Stimulated activated CD8-positive, alpha-beta memory T cell treated with anti-CD3 and anti-CD28 coated beads, Interleukin-12 subunit alpha, Interleukin-12 subunit beta, amount 100 ng/mL, for 24 hours (primary cell): ENCODE data around the gene ZBTB32.

Source experiments
- DNase-seq: peaks from one replicate; pipeline ENCODE4 v3.0.0-alpha.2; 2020; ENCODE audit errors: extremely low read depth

ZBTB32 gene

DNA sequence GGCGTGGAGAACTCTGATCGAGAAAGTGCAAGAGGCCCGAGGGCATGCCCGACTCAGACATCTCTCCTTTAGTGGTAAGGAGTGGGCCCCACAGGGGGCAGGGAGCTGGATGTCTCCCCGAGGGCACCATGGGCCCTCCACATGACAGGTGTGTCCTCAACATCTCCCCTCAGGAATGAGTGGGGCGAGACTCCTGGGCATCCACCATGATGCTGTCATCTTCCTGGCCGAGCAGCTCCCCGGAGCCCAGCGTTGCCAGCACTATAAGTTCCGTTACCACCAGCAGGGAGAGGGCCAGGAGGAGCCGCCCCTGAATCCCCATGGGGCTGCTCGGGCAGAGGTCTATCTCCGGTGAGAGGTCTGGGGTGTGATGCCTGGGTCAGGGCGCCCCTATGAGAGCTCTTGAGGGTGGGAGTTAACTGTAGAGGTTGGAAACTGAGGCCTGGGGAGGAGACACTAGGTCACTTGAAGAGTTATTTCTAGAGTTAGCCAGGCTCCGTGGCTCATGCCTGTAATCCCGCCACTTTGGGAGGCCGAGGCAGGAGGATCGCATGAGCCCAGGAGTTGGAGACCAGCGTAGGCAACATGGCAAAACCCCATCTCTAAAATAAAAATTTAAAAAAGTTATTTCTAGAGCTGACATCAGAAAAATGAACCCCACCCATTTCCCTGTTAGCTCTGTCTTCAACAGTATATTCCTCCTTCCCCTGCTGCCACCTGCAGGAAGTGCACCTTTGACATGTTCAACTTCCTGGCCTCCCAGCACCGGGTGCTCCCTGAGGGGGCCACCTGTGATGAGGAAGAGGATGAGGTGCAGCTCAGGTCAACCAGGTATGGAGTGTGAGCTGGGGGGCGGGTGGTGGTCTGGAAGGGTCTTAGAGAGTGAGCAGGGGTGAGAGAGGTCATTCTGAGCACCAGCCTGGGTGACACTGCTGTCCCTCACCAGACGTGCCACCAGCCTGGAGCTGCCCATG is 32.8 kb downstream of the ZBTB32 start:
- DNase-seq: no peak

DNA sequence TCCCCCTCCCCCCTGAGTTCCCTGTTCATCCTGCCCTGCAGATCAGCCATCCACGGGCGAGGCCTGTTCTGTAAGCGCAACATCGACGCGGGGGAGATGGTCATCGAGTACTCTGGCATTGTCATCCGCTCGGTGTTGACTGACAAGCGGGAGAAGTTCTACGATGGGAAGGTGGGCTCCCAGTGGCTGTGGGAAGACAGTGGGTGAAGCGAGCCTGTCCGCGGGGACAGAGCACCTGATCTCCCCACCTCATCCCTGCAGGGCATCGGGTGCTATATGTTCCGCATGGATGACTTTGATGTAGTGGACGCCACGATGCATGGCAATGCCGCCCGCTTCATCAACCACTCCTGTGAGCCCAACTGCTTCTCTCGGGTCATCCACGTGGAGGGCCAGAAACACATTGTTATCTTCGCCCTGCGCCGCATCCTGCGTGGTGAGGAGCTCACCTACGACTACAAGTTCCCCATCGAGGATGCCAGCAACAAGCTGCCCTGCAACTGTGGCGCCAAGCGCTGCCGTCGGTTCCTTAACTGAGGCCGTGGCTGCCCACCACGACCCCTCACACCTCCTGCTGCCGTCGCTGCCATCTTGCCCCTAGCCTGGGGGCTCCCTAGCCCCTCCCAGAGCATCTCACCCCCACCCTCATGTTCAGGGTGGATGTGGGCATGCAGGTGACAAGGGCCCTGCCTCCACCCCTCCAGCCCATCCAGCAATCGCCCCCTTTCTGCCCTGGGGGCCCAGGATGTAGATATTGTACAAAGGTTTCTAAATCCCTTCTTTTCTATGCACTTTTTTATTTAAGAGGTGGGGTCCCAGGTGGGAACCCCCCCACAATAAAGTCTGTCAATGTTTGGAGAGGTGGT is 33.9 kb downstream of the ZBTB32 start:
- no peak for DNase-seq

DNA sequence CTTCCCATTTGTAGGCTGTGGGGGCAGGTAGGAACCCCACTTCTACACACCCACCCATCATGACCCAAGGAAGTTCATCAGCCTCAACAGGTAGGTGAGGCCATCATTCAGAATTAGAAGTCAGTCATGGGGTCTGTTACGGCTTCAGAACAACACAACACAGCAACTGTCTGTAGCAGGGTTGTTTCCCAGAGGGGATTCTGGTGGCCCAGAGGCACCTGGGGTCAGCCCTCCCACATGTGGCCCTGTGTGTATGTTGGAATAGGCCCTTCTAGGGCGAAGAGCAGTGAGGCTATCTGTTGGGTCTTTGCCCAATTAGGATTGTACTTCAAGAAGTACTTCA is 34.5 kb downstream of the ZBTB32 start:
- DNase-seq: no peak

- no peak for DNase-seq
Observed at GRCh38 chr19:35739275-35740107, 35.1 kb downstream of the ZBTB32 start.

DNA sequence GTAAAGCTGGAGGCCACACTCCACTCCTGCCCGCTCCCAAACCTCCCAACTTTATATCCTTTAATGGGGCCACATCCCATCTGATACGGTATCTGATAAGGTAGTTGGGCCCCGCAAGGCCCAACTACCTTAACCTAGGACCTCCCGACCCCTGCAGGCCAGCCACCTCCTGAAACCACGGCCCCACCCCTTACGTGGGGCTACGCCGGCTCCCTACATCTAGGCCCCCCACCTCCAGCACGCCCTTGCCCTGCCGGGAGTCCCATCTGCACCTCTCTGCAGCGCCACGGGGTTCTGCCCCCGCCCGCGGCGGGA is 35.7 kb downstream of the ZBTB32 start:
- DNase-seq: no peak

- DNase-seq: peak; percentile 92
Observed at GRCh38 chr19:35740423-35741202, 36.3 kb downstream of the ZBTB32 start.

DNA sequence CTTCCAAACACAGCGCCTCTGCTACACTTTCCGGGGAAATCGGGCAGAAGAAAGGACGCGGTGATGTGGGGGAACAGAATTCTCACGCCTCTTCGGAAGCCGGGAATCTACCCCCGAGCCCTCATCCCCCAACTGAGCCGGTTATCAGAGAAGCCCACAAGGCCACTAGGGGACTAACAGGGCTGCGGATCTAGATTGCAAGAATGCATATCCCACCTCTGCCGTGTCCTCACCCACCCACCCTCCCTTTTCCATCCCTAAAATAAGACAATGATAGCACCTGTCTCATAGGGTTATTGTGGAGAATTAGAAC is 36.8 kb downstream of the ZBTB32 start:
- no peak for DNase-seq

- DNase-seq: peak; percentile 50
Observed at GRCh38 chr19:35742121-35742724, 37.9 kb downstream of the ZBTB32 start, which contains the start of gene IGFLR1. IGFLR1 (minus strand) TSS chr19:35742452; CDS start chr19:35741180, 1,272 bp downstream.

DNA sequence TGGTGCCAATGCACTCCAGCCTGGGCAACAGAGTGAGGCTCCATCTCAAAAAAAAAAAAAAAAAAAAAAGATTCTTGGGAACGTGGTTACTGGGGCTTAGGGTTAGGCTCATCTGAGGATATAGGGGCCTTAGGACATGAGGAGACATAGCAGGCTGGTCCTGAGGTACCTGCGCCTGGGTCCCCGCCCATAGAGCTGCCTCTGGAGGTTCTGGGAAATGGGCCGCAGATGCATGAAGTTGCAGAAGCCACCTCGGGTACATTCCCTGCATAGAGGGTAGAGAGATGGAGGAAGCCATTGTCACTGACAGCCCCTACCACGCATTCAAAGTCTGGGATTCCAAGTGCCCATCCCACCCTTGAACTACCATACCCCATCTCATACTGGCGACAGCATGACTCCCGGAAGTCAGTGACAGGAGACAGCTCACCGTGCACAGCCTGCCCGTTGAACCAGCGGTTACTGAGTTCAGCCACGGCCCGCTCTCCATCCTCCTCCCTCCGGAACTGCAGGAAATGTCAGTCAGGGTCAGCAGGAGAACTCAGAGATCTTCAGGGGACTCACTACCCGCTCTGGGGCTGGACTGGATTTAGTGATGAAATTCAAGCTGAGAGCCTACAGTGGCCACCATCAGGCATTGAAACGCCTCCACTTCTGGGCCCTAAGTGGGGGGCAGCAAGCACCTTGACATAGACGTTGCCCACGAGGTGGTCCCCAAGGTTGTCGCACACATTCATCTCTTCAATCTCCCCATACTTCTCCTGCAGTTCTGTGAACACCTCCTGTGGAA is 39.5 kb downstream of the ZBTB32 start:
- DNase-seq: no peak

GRCh38 chr19:35744430-35745327 is 40.3 kb downstream of the ZBTB32 start:
- peak; percentile 83 for DNase-seq

DNA sequence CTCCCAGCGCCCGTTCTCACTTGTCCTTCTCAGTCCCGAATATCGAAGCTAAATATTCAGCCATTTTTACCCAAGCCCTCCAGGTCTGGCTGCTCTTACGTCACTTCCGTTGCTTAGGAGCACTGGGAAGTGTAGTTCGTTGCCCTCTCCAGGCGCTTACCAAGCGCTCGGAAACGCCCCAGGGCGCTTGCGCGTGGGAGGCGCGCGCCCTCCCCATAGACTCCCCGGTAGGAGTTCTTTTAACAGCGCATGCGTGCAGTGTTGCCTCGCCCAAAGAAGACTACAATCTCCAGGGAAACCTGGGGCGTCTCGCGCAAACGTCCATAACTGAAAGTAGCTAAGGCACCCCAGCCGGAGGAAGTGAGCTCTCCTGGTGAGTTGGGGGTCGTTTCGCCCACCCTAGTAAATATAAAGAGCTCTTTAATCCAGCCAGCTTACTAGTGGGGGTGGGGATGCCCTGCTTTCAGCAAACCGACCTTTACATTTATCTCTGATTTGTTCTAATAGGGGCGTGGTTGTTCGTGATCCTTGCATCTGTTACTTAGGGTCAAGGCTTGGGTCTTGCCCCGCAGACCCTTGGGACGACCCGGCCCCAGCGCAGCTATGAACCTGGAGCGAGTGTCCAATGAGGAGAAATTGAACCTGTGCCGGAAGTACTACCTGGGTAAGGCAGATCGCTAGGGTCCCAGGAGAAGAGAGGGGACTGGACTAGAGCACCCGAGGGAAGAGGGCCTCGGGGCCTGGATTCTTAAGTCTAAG is 41.1 kb downstream of the ZBTB32 start, which contains the start of the genes PSENEN and U2AF1L4:
Gene PSENEN (plus strand): TSS at position 324 of the 759 bp plus-strand sequence. CDS start 280 bp downstream, at position 604.
Gene U2AF1L4 (minus strand): TSS at position 91 of the 759 bp plus-strand sequence. CDS start 27 bp downstream, at position 64.
- DNase-seq: peak; percentile 86

DNA sequence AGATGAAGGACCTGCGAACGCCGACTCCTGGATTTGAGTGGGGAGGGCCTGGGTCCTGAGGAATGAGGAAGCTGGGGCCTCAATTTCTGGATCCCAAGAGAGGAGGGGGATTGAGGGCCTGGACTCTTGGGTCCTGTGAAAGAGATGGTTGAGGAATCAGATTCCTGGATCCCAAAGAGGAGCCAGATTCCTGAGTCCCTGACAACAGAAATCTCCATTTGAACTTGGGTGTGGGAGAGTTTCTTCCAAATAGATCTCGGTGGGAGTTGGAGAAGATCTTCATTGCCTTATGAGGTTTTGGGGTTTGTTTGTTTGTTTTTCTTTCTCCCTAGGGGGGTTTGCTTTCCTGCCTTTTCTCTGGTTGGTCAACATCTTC is 41.7 kb downstream of the ZBTB32 start:
- no peak for DNase-seq

GRCh38 chr19:35746531-35746930 is 42.2 kb downstream of the ZBTB32 start:
- DNase-seq: no peak

GRCh38 chr19:35748106-35749020 is 44.0 kb downstream of the ZBTB32 start, which contains the start of gene LIN37:
LIN37 (plus strand) TSS chr19:35748576; CDS start chr19:35748725, 149 bp downstream.
- DNase-seq: peak; percentile 96

DNA sequence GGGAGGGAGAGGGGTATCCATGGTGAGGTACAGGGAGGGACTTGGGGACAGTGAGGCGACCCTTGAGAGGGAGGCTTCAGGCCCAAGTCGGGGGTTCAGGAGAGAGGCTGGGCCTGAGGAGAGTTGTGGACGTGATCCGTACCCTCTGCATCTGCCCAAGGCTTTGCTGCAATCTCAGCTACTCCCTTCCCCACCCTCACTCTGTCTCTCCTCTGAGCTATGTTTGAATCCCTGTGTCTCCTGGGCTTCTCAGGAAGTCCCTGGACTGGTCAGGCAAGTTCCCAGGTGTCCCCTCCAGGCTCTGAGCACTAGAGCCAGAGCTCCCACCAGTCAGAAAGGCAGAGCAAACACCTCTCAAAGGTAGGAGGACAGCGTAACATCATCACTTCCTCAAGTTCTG is 45.8 kb downstream of the ZBTB32 start:
- no peak for DNase-seq

GRCh38 chr19:35751839-35752745 is 47.7 kb downstream of the ZBTB32 start:
- no peak for DNase-seq
